ENCODE measurements around the gene TRIM17. TPM values are rescaled to one million over a fixed set of nuclear protein-coding genes. Genes with fewer than 3 reads are reported as not detected.

Gene TRIM17
- polyA plus RNA-seq, 3 donors = not detected

DNA sequence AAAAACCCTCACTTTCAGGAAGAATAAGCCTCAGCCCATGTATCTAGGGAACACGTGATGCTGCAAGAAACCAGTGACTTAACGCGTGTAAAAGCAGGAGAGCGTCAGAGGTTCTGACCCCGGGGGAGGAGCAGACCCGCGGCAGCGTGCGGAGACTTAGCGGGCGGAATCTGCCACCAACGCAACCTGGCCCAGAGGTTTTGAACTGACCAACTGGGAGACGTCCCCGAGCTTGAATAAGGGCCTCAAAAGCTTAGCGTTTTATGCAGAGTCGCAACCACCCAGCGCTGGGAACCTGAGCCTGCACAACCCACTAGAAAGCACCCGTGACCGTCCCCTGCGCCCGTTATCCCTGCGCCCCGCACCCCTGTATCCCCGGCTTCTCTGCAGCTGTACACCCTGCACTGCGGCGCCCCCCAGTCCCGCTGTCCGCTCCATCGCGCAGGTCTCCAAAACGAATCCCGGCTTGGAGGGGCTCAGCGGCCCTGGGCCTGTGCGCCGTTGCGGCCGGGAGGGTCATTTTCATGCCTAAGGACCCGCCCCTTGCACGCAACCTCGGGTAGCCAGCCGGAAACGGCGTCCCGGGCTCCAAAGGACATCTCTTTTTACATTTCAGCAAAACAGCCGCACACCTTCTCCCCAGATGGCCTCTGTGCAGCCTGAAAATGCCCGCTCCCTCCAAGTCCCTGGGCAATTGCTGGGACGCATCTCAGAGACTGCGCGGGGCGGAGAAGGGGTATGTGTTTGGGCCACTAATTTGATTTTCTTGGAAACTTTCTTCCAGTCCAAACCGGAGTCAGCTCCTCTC, 29.4 kb upstream of the TRIM17 start:
- peak overlapping the region; percentile 68 for H2AFZ ChIP-seq (ENCODE audit: insufficient read depth, low read depth, low read length, poor library complexity, severe bottlenecking)
- peak; percentile 23 to 83 (median 40) for DNase-seq
- TF ChIP-seq, protein P1, sequence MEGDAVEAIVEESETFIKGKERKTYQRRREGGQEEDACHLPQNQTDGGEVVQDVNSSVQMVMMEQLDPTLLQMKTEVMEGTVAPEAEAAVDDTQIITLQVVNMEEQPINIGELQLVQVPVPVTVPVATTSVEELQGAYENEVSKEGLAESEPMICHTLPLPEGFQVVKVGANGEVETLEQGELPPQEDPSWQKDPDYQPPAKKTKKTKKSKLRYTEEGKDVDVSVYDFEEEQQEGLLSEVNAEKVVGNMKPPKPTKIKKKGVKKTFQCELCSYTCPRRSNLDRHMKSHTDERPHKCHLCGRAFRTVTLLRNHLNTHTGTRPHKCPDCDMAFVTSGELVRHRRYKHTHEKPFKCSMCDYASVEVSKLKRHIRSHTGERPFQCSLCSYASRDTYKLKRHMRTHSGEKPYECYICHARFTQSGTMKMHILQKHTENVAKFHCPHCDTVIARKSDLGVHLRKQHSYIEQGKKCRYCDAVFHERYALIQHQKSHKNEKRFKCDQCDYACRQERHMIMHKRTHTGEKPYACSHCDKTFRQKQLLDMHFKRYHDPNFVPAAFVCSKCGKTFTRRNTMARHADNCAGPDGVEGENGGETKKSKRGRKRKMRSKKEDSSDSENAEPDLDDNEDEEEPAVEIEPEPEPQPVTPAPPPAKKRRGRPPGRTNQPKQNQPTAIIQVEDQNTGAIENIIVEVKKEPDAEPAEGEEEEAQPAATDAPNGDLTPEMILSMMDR (IDR thresholded peaks at IDR 0.05) = no peak
- Mint-ChIP-seq H3K4me3 (peak overlapping the region; percentile 62 to 87), H3K9me3 (peaks cover 0 to 20% (median 6%) of the 10 kb centered on the region in 7 donors), H3K36me3 (no peaks in the 10 kb centered on the region), H3K4me1 (peaks cover 12% of the 10 kb centered on the region), H3K27ac (peak overlapping the region in 3 of 7 donors; percentile 31 to 43 (median 40)), H3K27me3 (ENCODE audit: low read depth in 3 of 3) (peaks cover 43 to 76% (median 54%) of the 10 kb centered on the region in 3 donors)
- H3K27ac ChIP-seq (ENCODE audit: low read depth in 1 of 2, low read length in 2 of 2) = no peak overlapping the region
- peak overlapping the region; percentile 4 to 68 (median 4) for H3K4me3 ChIP-seq (replicated peaks in 1 of 3; ENCODE audit: low read depth in 2 of 3, low read length in 3 of 3)
- H3K4me1 ChIP-seq (ENCODE audit: control insufficient read depth in 1 of 2, insufficient read depth in 2 of 2, low read length in 2 of 2) = peaks cover 8 to 12% of the 10 kb centered on the region in 2 donors
- 2% methylated on average over 44 of the region's 51 CpGs for WGBS (ENCODE audit: insufficient coverage)
- no peaks in the 10 kb centered on the region for H3K9me3 ChIP-seq (replicated peaks in 1 of 2; ENCODE audit: control insufficient read depth in 1 of 2, insufficient read depth in 1 of 2, low read length in 2 of 2)
- H3K27me3 ChIP-seq (ENCODE audit: control insufficient read depth in 2 of 2, insufficient read depth in 2 of 2, low read length in 2 of 2) = peaks cover 20 to 61% of the 10 kb centered on the region in 2 donors
- no peaks in the 10 kb centered on the region for H4K20me1 ChIP-seq (ENCODE audit: insufficient read depth, low read length)
- intact Hi-C loops (cut with micrococcal nuclease) = loop anchor here in 1 of 2 donors (5.0 kb wide), 1 partner anchor 34 kb away; no protein-coding TSS in a partner anchor
- H3K36me3 ChIP-seq (replicated peaks in 1 of 2; ENCODE audit: control insufficient read depth in 1 of 2, insufficient read depth in 2 of 2, low read length in 2 of 2) = no peaks in the 10 kb centered on the region
- H3K4me2 ChIP-seq (replicated peaks; ENCODE audit: extremely low read depth, low read length, poor library complexity, severe bottlenecking) = peak overlapping the region; percentile 73
- H3K9ac ChIP-seq (ENCODE audit: insufficient read depth, low read length, poor library complexity, severe bottlenecking) = no peak overlapping the region
- H3K79me2 ChIP-seq (ENCODE audit: insufficient read depth, low read length) = no peaks in the 10 kb centered on the region

DNA sequence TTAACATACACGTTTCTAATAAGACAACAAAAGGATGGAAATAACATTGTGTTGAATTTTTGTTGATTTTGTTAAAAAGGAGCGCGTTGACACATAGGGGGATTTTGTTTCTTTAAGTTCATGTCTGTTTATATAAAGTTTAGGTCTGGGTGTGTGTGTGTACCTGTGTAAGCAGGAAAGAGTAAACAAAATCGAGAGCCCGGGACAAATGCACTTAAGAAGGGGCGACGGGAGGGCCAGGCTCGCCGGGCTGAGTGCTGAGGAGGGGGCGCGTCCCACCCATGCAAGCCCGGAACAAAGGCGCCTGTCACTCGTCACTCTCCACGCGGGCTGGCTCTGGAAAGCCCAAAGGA, 28.8 kb upstream of the TRIM17 start:
- Mint-ChIP-seq H3K4me3 (peak overlapping the region; percentile 39 to 87), H3K27ac (peak overlapping the region in 2 of 7 donors; percentile 40 to 52), H3K36me3 (no peaks in the 10 kb centered on the region), H3K9me3 (peaks cover 0 to 20% (median 6%) of the 10 kb centered on the region in 7 donors), H3K4me1 (peaks cover 12% of the 10 kb centered on the region), H3K27me3 (ENCODE audit: low read depth in 3 of 3) (peaks cover 43 to 77% (median 57%) of the 10 kb centered on the region in 3 donors)
- Histone ChIP-seq H3K4me3 (replicated peaks in 1 of 3; ENCODE audit: low read depth in 2 of 3, low read length in 3 of 3) (peak overlapping the region in 1 of 3 experiments; percentile 68), H3K79me2 (ENCODE audit: insufficient read depth, low read length) (no peaks in the 10 kb centered on the region), H3K4me1 (ENCODE audit: control insufficient read depth in 1 of 2, insufficient read depth in 2 of 2, low read length in 2 of 2) (peaks cover 8 to 12% of the 10 kb centered on the region in 2 donors), H3K4me2 (replicated peaks; ENCODE audit: extremely low read depth, low read length, poor library complexity, severe bottlenecking) (peak overlapping the region; percentile 73), H4K20me1 (ENCODE audit: insufficient read depth, low read length) (no peaks in the 10 kb centered on the region), H3K36me3 (replicated peaks in 1 of 2; ENCODE audit: control insufficient read depth in 1 of 2, insufficient read depth in 2 of 2, low read length in 2 of 2) (no peaks in the 10 kb centered on the region), H2AFZ (ENCODE audit: insufficient read depth, low read depth, low read length, poor library complexity, severe bottlenecking) (peak overlapping the region; percentile 68), H3K27me3 (ENCODE audit: control insufficient read depth in 2 of 2, insufficient read depth in 2 of 2, low read length in 2 of 2) (peaks cover 20 to 62% of the 10 kb centered on the region in 2 donors), H3K27ac (ENCODE audit: low read depth in 1 of 2, low read length in 2 of 2) (no peak overlapping the region), H3K9me3 (replicated peaks in 1 of 2; ENCODE audit: control insufficient read depth in 1 of 2, insufficient read depth in 1 of 2, low read length in 2 of 2) (no peaks in the 10 kb centered on the region), H3K9ac (ENCODE audit: insufficient read depth, low read length, poor library complexity, severe bottlenecking) (no peak overlapping the region)
- intact Hi-C loops (cut with micrococcal nuclease) = loop anchor here in 1 of 2 donors (5.0 kb wide), 1 partner anchor 33 kb away; no protein-coding TSS in a partner anchor
- DNase-seq = no peak
- TF ChIP-seq, protein P1 (IDR thresholded peaks at IDR 0.05) = no peak
- 10% methylated on average over 13 of the region's 16 CpGs for WGBS (ENCODE audit: insufficient coverage)
